ENCODE data around the gene NEDD9.

NEDD9 gene

DNA sequence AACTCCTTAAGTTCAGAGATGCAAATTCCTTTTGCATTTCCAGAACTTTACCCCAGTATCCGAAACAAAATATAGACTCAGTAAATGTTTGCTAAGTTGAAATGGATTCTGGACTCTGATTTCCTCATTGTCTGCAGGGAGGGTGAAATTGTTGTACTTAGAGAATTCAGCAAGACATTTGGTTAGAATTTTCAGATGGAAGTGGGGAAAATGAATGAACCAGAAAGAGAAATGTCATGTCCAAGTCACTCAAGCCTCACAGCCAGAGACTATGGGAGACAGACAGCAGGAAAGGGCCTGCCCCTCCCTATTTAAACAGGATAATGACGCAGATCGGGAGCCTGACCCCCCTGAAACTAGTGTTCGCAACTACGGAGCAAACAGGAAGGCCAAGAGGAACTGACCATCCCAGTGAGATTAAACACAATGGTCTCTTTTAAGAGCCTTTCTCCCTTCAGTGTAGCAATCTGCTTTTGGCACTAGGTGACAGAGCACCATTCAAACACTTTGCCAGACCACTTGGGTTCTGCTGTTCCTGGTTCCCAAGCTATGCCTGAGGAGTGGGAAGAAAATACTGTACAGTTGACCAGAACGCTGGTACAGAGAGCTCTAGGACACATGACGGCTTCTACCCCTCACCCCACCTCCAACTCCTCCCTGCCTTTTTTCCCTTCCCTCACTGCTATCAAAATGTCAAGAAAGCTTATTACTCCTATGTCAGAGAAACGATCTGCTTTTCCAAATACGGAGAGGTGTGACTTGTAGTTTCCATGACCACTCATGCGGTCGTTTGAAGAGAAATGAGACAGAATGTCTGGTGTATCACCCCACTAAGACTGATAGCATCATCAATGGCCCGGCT, 13.7 kb downstream of the NEDD9 start:
- TF ChIP-seq, protein P1, sequence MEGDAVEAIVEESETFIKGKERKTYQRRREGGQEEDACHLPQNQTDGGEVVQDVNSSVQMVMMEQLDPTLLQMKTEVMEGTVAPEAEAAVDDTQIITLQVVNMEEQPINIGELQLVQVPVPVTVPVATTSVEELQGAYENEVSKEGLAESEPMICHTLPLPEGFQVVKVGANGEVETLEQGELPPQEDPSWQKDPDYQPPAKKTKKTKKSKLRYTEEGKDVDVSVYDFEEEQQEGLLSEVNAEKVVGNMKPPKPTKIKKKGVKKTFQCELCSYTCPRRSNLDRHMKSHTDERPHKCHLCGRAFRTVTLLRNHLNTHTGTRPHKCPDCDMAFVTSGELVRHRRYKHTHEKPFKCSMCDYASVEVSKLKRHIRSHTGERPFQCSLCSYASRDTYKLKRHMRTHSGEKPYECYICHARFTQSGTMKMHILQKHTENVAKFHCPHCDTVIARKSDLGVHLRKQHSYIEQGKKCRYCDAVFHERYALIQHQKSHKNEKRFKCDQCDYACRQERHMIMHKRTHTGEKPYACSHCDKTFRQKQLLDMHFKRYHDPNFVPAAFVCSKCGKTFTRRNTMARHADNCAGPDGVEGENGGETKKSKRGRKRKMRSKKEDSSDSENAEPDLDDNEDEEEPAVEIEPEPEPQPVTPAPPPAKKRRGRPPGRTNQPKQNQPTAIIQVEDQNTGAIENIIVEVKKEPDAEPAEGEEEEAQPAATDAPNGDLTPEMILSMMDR (IDR thresholded peaks at IDR 0.05; ENCODE audit: extremely low read depth, insufficient read depth, missing control alignments): no peak
- in situ Hi-C loops (cut with MboI; ENCODE audit: low pct_unique_long_range_greater_than_20kb, low sequenced_read_pairs, unreplicated experiment): no loop called here
- no peak for DNase-seq (ENCODE audit: low spot score)

DNA sequence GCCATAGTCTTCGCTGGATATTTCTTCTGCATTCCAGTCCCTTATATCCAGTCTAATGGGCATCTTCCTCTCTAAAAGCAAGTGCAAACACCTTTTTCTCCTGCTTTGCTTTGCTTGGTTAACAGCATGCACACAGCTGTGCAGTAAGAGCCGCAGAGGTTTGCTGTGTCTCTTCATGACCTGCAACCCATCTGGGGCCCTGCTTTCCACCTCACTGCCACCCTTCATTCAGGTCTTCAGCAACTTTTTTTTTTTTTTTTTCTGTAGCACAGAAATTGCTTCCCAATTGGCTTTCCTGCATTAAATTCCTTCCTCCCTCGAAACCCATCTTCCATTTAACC, 14.4 kb downstream of the NEDD9 start:
- DNase-seq (ENCODE audit: low spot score): no peak
- in situ Hi-C loops (cut with MboI; ENCODE audit: low pct_unique_long_range_greater_than_20kb, low sequenced_read_pairs, unreplicated experiment): no loop called here

DNA sequence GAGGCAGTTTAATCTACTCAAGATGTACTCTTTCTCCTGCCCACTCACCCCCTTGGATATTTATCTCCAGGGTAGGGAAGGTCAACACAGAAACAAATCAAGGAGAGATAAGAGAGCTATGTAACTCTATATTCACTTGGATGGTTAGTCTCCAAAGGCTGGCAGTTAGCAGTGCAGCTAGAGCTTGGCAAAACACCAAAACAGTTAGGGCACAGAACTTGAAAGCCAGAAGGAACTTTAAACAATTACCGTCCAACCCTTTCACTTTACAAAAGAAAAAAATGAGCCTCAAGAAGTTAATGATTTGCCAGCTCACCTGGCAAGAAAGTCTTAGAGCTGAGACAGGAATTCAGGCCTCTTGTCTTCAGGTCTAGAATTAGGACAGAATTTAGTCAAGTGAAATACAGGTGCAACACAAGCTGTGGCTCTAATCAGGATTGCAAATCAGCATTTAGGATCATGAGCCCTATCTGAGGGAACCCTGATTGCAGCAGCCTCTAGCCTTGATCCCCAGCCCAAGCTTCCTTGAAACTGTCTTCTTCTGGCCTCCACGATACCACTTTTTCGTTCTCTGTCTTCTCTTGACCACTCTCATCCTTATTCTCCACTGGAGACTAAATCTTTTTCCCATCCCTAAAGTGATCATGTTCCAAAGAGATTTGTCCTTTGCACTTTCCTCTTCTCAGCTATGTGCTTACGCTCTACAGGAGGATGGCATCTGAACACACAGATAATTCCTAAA, 14.9 kb downstream of the NEDD9 start:
- no peak for DNase-seq (ENCODE audit: low spot score)
- in situ Hi-C loops (cut with MboI; ENCODE audit: low pct_unique_long_range_greater_than_20kb, low sequenced_read_pairs, unreplicated experiment): no loop called here
- TF ChIP-seq, protein P1 (IDR thresholded peaks at IDR 0.05; ENCODE audit: extremely low read depth, insufficient read depth, missing control alignments): no peak

More for the DNA sequence above, 14.4 kb downstream of the NEDD9 start:
- TF ChIP-seq, protein P1 (IDR thresholded peaks at IDR 0.05; ENCODE audit: extremely low read depth, insufficient read depth, missing control alignments): no peak

DNA sequence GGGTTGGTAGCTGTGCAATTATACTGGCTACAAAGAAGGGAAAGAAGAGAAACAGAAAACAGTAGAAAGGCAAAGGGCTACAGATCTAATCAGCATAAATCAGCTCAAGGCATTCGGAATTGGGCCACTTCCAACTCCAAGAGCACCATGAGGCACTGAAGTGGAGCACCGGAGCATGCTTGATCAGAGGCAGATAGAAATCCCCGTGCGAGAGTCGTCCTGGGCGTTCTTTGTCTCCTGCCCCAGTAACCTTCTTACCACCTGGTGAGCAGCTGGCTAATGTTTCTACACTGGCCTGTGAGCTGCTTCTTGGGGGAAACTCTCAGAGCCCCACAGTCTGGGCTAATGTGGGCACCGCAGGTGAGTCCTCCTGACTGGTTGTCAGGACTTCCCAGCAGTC, 16.7 kb downstream of the NEDD9 start:
- DNase-seq (ENCODE audit: low spot score): no peak
- TF ChIP-seq, protein P1 (IDR thresholded peaks at IDR 0.05; ENCODE audit: extremely low read depth, insufficient read depth, missing control alignments): no peak
- in situ Hi-C loops (cut with MboI; ENCODE audit: low pct_unique_long_range_greater_than_20kb, low sequenced_read_pairs, unreplicated experiment): no loop called here

DNA sequence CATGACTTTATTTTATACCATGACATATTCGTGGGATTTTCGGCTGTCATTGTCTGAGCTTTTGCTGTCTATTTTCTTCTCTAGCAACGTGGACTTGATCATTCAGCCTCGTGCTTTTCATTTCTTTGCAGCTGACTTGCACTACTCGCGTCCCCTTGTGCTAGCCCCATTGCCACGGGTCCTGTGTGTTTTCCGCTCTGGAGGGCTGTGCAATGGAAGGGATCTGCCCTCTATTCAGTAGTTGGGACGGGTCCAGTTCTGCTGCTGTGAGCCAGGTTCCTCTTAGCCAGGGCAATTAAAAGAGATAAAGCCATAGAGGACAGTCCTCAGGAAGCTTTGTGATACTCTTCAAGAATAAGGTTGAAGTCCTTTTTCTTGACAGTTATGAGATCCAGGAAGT, 17.6 kb downstream of the NEDD9 start:
- in situ Hi-C loops (cut with MboI; ENCODE audit: low pct_unique_long_range_greater_than_20kb, low sequenced_read_pairs, unreplicated experiment): no loop called here
- DNase-seq (ENCODE audit: low spot score): no peak
- TF ChIP-seq, protein P1 (IDR thresholded peaks at IDR 0.05; ENCODE audit: extremely low read depth, insufficient read depth, missing control alignments): no peak

DNA sequence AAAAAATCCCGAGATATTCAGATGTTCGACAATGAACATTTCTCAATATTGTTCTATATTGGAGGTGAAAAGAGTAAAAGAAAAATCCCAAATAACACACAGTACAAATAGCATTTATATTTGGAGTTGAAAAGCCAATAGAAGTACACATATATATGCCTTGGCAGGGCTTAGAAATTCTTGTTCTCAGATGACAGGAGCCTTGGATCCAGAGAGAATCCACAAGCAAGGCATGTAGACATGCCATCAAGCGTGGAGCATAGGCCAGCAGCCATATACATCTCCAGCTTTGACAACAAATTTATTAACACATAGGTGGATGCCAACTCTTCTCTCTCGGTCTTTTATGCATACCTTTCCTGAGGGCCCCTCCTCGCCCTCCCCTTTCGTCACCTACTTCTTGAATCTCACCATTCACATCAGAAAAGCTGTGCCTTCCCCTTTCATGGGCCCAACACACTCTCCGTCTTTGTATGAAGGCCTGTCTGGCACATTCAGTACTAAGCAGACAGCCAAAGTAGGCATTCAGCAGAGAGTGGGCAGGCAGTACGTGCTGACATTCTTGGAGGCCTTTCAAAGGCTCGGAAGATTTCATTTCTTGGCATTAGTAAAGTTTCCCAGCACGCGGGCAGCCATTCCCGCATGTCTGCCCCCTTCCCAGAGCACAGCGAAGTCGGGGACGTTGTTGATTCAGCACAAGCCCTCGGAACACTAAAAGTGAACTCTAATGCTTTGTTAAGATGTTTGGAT, 18.2 kb downstream of the NEDD9 start:
- DNase-seq (ENCODE audit: low spot score): no peak
- in situ Hi-C loops (cut with MboI; ENCODE audit: low pct_unique_long_range_greater_than_20kb, low sequenced_read_pairs, unreplicated experiment): no loop called here
- TF ChIP-seq, protein P1 (IDR thresholded peaks at IDR 0.05; ENCODE audit: extremely low read depth, insufficient read depth, missing control alignments): no peak

Measured in GM13977 (cell line).